K562 (cell line): Measurements from ENCODE around the gene MMP10. TPM values are rescaled to one million over a fixed set of nuclear protein-coding genes. Genes with fewer than 3 reads are reported as not detected.

Source experiments
- ATAC-seq: fragments of 200-7000 bp; cut with Tn5 transposase; 3 replicates; pipeline ENCODE4 v1.9.1; 2020; ENCODE audit warnings: moderate library complexity
- BruUV-seq: library from RNA; stranded (reverse); fragments of 400-500 nt; replicated peaks from 2 replicates; lab custom pipeline; 2021; lab: Mats Ljungman, UMichigan
- CTCF ChIA-PET: fragments of 300-600 bp; formaldehyde crosslinking; extraction: SDS; loops from one replicate; lab custom pipeline; 2021; ENCODE audit warnings: low intra/inter-chr PET ratio; lab: Yijun Ruan, JAX
- POLR2A ChIA-PET: fragments of 300-600, 350-650 bp; sonication (Branson Sonifier 250); formaldehyde crosslinking; extraction: SDS; loops from one replicate; lab custom pipeline; 2021; ENCODE audit warnings: antibody characterized with exemption, inconsistent platforms; lab: Yijun Ruan, JAX
- DNase-seq, 4 experiments: peaks; one replicate each; pipeline versions ENCODE4 v3.0.0 to v3.0.0-alpha.2; 2011 to 2018; ENCODE audit warnings: low spot score in 3 of 4, mixed read lengths in 3 of 4; ENCODE audit errors: extremely low read depth in 1 of 4
- FAIRE-seq: peaks from 2 replicates; lab custom pipeline; 2011; peaks lifted over from hg19 to GRCh38; lab: Jason Lieb, UNC
- H2AFZ ChIP-seq: 2 replicates; pipeline ENCODE4 v1.6.0; 2011; ENCODE audit warnings: low read depth, low read length, control low read depth, inconsistent platforms
- H3K27ac ChIP-seq: fragments of 200-600 bp; 3 replicates; pipeline ENCODE4 v1.8.0; 2011; ENCODE audit warnings: low read depth, mild to moderate bottlenecking, control low read depth, inconsistent platforms, low read length, moderate library complexity, mixed read lengths; ENCODE audit errors: extremely low read depth
- H3K27me3 ChIP-seq, 2 experiments: fragments of 300-600 bp in 1 of 2; 2 replicates in 1 of 2; 3 replicates in 1 of 2; pipeline versions ENCODE4 v1.6.0 to v1.8.0; 2011; ENCODE audit warnings: inconsistent platforms in 2 of 2, low read length in 2 of 2, mild to moderate bottlenecking in 1 of 2, mixed read lengths in 1 of 2, moderate library complexity in 1 of 2; ENCODE audit not compliant: control insufficient read depth in 2 of 2, insufficient read depth in 2 of 2
- H3K36me3 ChIP-seq: fragments of 300-600 bp; 3 replicates; pipeline ENCODE4 v1.8.0; 2011; ENCODE audit warnings: mild to moderate bottlenecking, low read length, inconsistent platforms; ENCODE audit not compliant: control insufficient read depth, insufficient read depth
- H3K4me1 ChIP-seq, 2 experiments: fragments of 200-600 bp in 1 of 2; replicated peaks in 1 of 2; 2 replicates in 1 of 2; 3 replicates in 1 of 2; pipeline versions ENCODE4 v1.5.1 to v1.8.0; 2011; ENCODE audit warnings: inconsistent platforms in 2 of 2, low read length in 2 of 2, mild to moderate bottlenecking in 1 of 2, mixed read lengths in 1 of 2, moderate library complexity in 1 of 2; ENCODE audit not compliant: control insufficient read depth in 2 of 2, insufficient read depth in 2 of 2
- H3K4me2 ChIP-seq: 2 replicates; pipeline ENCODE4 v1.6.1; 2011; ENCODE audit warnings: low read length, control low read depth, inconsistent platforms, mixed read lengths; ENCODE audit not compliant: insufficient read depth
- H3K4me3 ChIP-seq: fragments of 200-600 bp; sonication (generic), shearing (Covaris generic); 2 replicates; pipeline ENCODE4 v1.5.1; 2016; ENCODE audit warnings: control low read depth, inconsistent platforms
- H3K79me2 ChIP-seq: fragments of 200-600 bp; 3 replicates; pipeline ENCODE4 v1.8.0; 2011; ENCODE audit warnings: low read length, inconsistent platforms; ENCODE audit not compliant: control insufficient read depth, insufficient read depth
- H3K9ac ChIP-seq, 2 experiments: 2 replicates each; pipeline versions ENCODE4 v1.6.0 to v1.6.1; 2011; ENCODE audit warnings: low read depth in 2 of 2, low read length in 2 of 2, control low read depth in 1 of 2, inconsistent platforms in 1 of 2, mild to moderate bottlenecking in 1 of 2, mixed read lengths in 1 of 2; ENCODE audit not compliant: insufficient read depth in 1 of 2
- H3K9me1 ChIP-seq: one replicate; pipeline ENCODE4 v1.6.0; 2011; ENCODE audit warnings: inconsistent platforms, mild to moderate bottlenecking, low read length, moderate library complexity; ENCODE audit not compliant: control insufficient read depth, insufficient read depth
- H3K9me3 ChIP-seq: replicated peaks from 2 replicates; pipeline ENCODE4 v1.5.1; 2011; ENCODE audit warnings: low read depth, low read length, inconsistent platforms; ENCODE audit not compliant: control insufficient read depth, insufficient read depth
- H4K20me1 ChIP-seq: replicated peaks from 2 replicates; pipeline ENCODE4 v1.6.1; 2011; ENCODE audit warnings: low read length, inconsistent platforms, mixed read lengths; ENCODE audit not compliant: control insufficient read depth, insufficient read depth
- CTCF ChIP-seq, 3 experiments: IDR thresholded peaks in 2 of 3; conservative IDR thresholded peaks in 1 of 3; 2 replicates each; pipeline ENCODE4 v1.5.1; 2011 to 2012; ENCODE audit warnings: low read length in 3 of 3, mild to moderate bottlenecking in 3 of 3, control low read depth in 2 of 3, improper control_type of control experiment in 1 of 3, inconsistent platforms in 1 of 3, low read depth in 1 of 3, mixed read lengths in 1 of 3, moderate library complexity in 1 of 3; ENCODE audit not compliant: insufficient read depth in 2 of 3
- CTCFL ChIP-seq: IDR thresholded peaks from 2 replicates; pipeline ENCODE4 v1.6.1; 2011; ENCODE audit warnings: borderline replicate concordance, low read depth, mild to moderate bottlenecking, moderate library complexity, low read length; ENCODE audit not compliant: insufficient read depth, poor library complexity, severe bottlenecking
- GATAD2A ChIP-seq: fragments of 450-650 bp; IDR thresholded peaks from 2 replicates; pipeline ENCODE4 v1.6.1; 2017
- GMEB1 ChIP-seq: fragments of 250-450 bp; sonication (Bioruptor Pico); IDR thresholded peaks from 2 replicates; pipeline ENCODE4 v1.4.0; 2020; ENCODE audit warnings: mild to moderate bottlenecking
- KLF10 ChIP-seq: fragments of 250-450 bp; sonication (Bioruptor Pico); IDR thresholded peaks from 2 replicates; pipeline ENCODE4 v1.6.1; 2021; ENCODE audit warnings: matching md5 sums
- RAD21 ChIP-seq, 2 experiments: fragments of 250-450 bp in 1 of 2; fragments of 450-650 bp in 1 of 2; sonication (Bioruptor Pico) in 1 of 2; formaldehyde crosslinking in 1 of 2; IDR thresholded peaks in 1 of 2; conservative IDR thresholded peaks in 1 of 2; 2 replicates each; pipeline versions ENCODE4 v1.4.0 to v1.8.0; 2020 to 2022; ENCODE audit warnings: mild to moderate bottlenecking in 2 of 2, moderate library complexity in 1 of 2
- in situ Hi-C: fragments of 300-500 bp; cut with MboI; formaldehyde crosslinking; loops from 4 replicates; pipeline ENCODE4 v1.15.0; 2018; ENCODE audit warnings: inconsistent platforms, mixed read lengths
- intact Hi-C: fragments of 100-400 bp; cut with micrococcal nuclease; formaldehyde crosslinking; loops from 2 replicates; pipeline ENCODE4 v1.14.2; 2022
- polyA plus RNA-seq, 8 experiments: library from polyadenylated mRNA; depleted of rRNA in 4 of 8; stranded (reverse) in 5 of 8; unstranded in 3 of 8; fragments of >200 nt; fragmentation: Nextera tagmentation in 2 of 8; fragmentation: Illumina TruSeq in 1 of 8; extraction: Ambion mirVana in 2 of 8; extraction: Trizol in 1 of 8; gene quantifications; 2 replicates each; pipeline versions ENCODE4 v1.2.1 to v1.2.3, GENCODE V29; 2011 to 2014; ENCODE audit warnings: inconsistent platforms in 1 of 8, missing spikeins in 1 of 8
- total RNA-seq, 7 experiments: library from RNA; depleted of rRNA in 6 of 7; stranded (reverse); fragments of >200 nt in 6 of 7; fragmentation: Illumina TruSeq in 2 of 7; extraction: Trizol in 2 of 7; gene quantifications; 2 replicates each; pipeline versions ENCODE4 v1.2.1 to v1.2.3, GENCODE V29; 2011 to 2021; ENCODE audit warnings: low replicate concordance in 1 of 7
- TF ChIP-seq, protein P1 (sequence below): fragments of 450-650 bp; IDR thresholded peaks from 2 replicates; pipeline ENCODE4 v1.6.1; 2016; ENCODE audit warnings: antibody characterized with exemption

MMP10 gene
- total and polyA plus RNA-seq, 9 of the 15 experiments (the other 6 are each of a cell fraction or from before 2014, with no cell fraction given) = not detected

GRCh38 chr11:102794382-102794781, 14.0 kb upstream of the MMP10 start:
- H3K4me3 ChIP-seq = no peak overlapping the region
- in situ Hi-C loops = no loop called here
- TF ChIP-seq CTCF (IDR thresholded peaks at IDR 0.05 in 2 of 3, conservative IDR thresholded peaks at IDR 0.05 in 1 of 3; ENCODE audit: insufficient read depth in 2 of 3, low read depth in 1 of 3, low read length in 3 of 3) = peak; percentile 41 to 59 (median 46)
- TF ChIP-seq KLF10 = no peak
- TF ChIP-seq GMEB1 (CRISPR knock-in tag) = no peak
- TF ChIP-seq GATAD2A = no peak
- TF ChIP-seq CTCFL = peak; percentile 14
- 0 out of 4 replicates have a peak, but pooled peaks of 1 of the 2 experiments have one; percentile 9 for TF ChIP-seq RAD21 (CRISPR knock-in tag; conservative IDR thresholded peaks at IDR 0.05 in 1 of 2, IDR thresholded peaks at IDR 0.05 in 1 of 2)
- TF ChIP-seq, protein P1, sequence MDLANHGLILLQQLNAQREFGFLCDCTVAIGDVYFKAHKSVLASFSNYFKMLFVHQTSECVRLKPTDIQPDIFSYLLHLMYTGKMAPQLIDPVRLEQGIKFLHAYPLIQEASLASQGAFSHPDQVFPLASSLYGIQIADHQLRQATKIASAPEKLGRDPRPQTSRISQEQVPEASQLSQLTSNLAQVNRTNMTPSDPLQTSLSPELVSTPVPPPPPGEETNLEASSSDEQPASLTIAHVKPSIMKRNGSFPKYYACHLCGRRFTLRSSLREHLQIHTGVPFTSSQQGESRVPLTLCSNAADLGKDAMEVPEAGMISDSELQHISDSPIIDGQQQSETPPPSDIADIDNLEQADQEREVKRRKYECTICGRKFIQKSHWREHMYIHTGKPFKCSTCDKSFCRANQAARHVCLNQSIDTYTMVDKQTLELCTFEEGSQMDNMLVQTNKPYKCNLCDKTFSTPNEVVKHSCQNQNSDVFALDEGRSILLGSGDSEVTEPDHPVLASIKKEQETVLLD = no peak
- TF ChIP-seq, all 486 proteins: peak for 3
- Histone ChIP-seq H3K36me3 (no peaks in the 10 kb centered on the region), H3K9me1 (no peaks in the 10 kb centered on the region), H3K9me3 (no peaks in the 10 kb centered on the region), H2AFZ (no peak overlapping the region), H3K27ac (no peak overlapping the region), H3K4me2 (no peak overlapping the region), H3K27me3 (no peaks in the 10 kb centered on the region), H3K79me2 (no peaks in the 10 kb centered on the region), H4K20me1 (no peaks in the 10 kb centered on the region), H3K4me1 (no peaks in the 10 kb centered on the region), H3K9ac (no peak overlapping the region)
- FAIRE-seq (no peak), ATAC-seq (peak; percentile 87), DNase-seq (peak; percentile 19 to 42 (median 21))
- ChIA-PET CTCF (no interaction called here), POLR2A (interaction anchor here (0.7 kb wide), 1 partner anchor 1159 kb away, joined by 3 read pairs; no protein-coding TSS in a partner anchor)
- no TSS peak for BruUV-seq
- intact Hi-C loops = no loop called here
